K562 (cell line): Measurements from ENCODE around the gene PPIP5K2. TPM values are rescaled to one million over a fixed set of nuclear protein-coding genes. Genes with fewer than 3 reads are reported as not detected.

Source experiments
- ARHGAP35 ChIP-seq: fragments of 450-650 bp; IDR thresholded peaks from 2 replicates; pipeline ENCODE4 v1.6.1; 2018; ENCODE audit not compliant: partially characterized antibody
- BDP1 ChIP-seq: IDR thresholded peaks from 3 replicates; pipeline ENCODE4 v1.6.1; 2011; ENCODE audit not compliant: insufficient read length, insufficient read depth
- BRF2 ChIP-seq: IDR thresholded peaks from 3 replicates; pipeline ENCODE4 v1.6.1; 2011; ENCODE audit warnings: borderline replicate concordance, mild to moderate bottlenecking; ENCODE audit not compliant: insufficient read length, insufficient read depth
- COPS2 ChIP-seq: fragments of 450-650 bp; conservative IDR thresholded peaks from 2 replicates; pipeline ENCODE4 v1.6.1; 2016; ENCODE audit warnings: mild to moderate bottlenecking, moderate library complexity
- E2F3 ChIP-seq: fragments of 250-450 bp; sonication (Bioruptor Pico); IDR thresholded peaks from 2 replicates; pipeline ENCODE4 v1.4.0; 2020; ENCODE audit warnings: mild to moderate bottlenecking
- ERF ChIP-seq: fragments of 450-650 bp; formaldehyde crosslinking; IDR thresholded peaks from 2 replicates; pipeline ENCODE4 v1.4.0; 2020; ENCODE audit warnings: mild to moderate bottlenecking, mixed read lengths
- JUNB ChIP-seq: fragments of 450-650 bp; formaldehyde crosslinking; conservative IDR thresholded peaks from 2 replicates; pipeline ENCODE4 v1.4.0; 2020; ENCODE audit warnings: mild to moderate bottlenecking
- KDM1A ChIP-seq, 2 experiments: fragments of 450-650 bp; IDR thresholded peaks; 2 replicates each; pipeline ENCODE4 v1.6.1; 2016; ENCODE audit warnings: mild to moderate bottlenecking in 2 of 2
- MTA1 ChIP-seq: fragments of 450-650 bp; IDR thresholded peaks from 2 replicates; pipeline ENCODE4 v1.6.1; 2017; ENCODE audit warnings: borderline replicate concordance
- MYNN ChIP-seq, 2 experiments: sonication (generic); formaldehyde crosslinking in 1 of 2; IDR thresholded peaks; 2 replicates each; pipeline versions ENCODE4 v1.5.0 to v1.6.1; 2016 to 2020; ENCODE audit warnings: antibody characterized with exemption in 1 of 2, missing genetic modification reagents in 1 of 2
- NR1H2 ChIP-seq: sonication (generic); formaldehyde crosslinking; IDR thresholded peaks from 2 replicates; pipeline ENCODE4 v1.4.0; 2020; ENCODE audit warnings: mild to moderate bottlenecking, missing genetic modification reagents
- POLR2G ChIP-seq: fragments of 200-400 bp; formaldehyde crosslinking; IDR thresholded peaks from 2 replicates; pipeline ENCODE4 v1.6.1; 2017; ENCODE audit warnings: low read depth, mild to moderate bottlenecking, antibody characterized with exemption, low read length, moderate library complexity
- PREB ChIP-seq: sonication (generic); formaldehyde crosslinking; IDR thresholded peaks from 2 replicates; pipeline ENCODE4 v1.8.1; 2023; ENCODE audit warnings: mild to moderate bottlenecking, missing genetic modification reagents
- SMARCA5 ChIP-seq: fragments of 450-650 bp; IDR thresholded peaks from 2 replicates; pipeline ENCODE4 v1.6.1; 2016
- ZNF121 ChIP-seq: sonication (generic); formaldehyde crosslinking; conservative IDR thresholded peaks from 2 replicates; pipeline ENCODE4 v1.8.0; 2022; ENCODE audit warnings: missing genetic modification reagents
- ZNF263 ChIP-seq: sonication (generic); formaldehyde crosslinking; IDR thresholded peaks from 2 replicates; pipeline ENCODE4 v1.8.0; 2022; ENCODE audit warnings: mild to moderate bottlenecking, missing genetic modification reagents, borderline replicate concordance
- polyA plus RNA-seq, 8 experiments: library from polyadenylated mRNA; depleted of rRNA in 4 of 8; stranded (reverse) in 5 of 8; unstranded in 3 of 8; fragments of >200 nt; fragmentation: Nextera tagmentation in 2 of 8; fragmentation: Illumina TruSeq in 1 of 8; extraction: Ambion mirVana in 2 of 8; extraction: Trizol in 1 of 8; gene quantifications; 2 replicates each; pipeline versions ENCODE4 v1.2.1 to v1.2.3, GENCODE V29; 2011 to 2014; ENCODE audit warnings: inconsistent platforms in 1 of 8, missing spikeins in 1 of 8
- total RNA-seq, 7 experiments: library from RNA; depleted of rRNA in 6 of 7; stranded (reverse); fragments of >200 nt in 6 of 7; fragmentation: Illumina TruSeq in 2 of 7; extraction: Trizol in 2 of 7; gene quantifications; 2 replicates each; pipeline versions ENCODE4 v1.2.1 to v1.2.3, GENCODE V29; 2011 to 2021; ENCODE audit warnings: low replicate concordance in 1 of 7
- TF ChIP-seq, protein P1 (sequence below): fragments of 250-450 bp; sonication (Bioruptor Pico); IDR thresholded peaks from 2 replicates; pipeline ENCODE4 v1.8.0; 2021; ENCODE audit warnings: moderate library complexity, mild to moderate bottlenecking, inconsistent platforms
- TF ChIP-seq, protein P2 (sequence below): fragments of 450-650 bp; IDR thresholded peaks from 2 replicates; pipeline ENCODE4 v1.6.1; 2016; ENCODE audit warnings: borderline replicate concordance
- TF ChIP-seq, protein P3 (sequence below), 2 experiments: fragments of 450-650 bp; IDR thresholded peaks; 2 replicates each; pipeline ENCODE4 v1.6.1; 2018; ENCODE audit warnings: mild to moderate bottlenecking in 2 of 2, low read depth in 1 of 2; ENCODE audit not compliant: partially characterized antibody in 2 of 2

Gene PPIP5K2
- total and polyA plus RNA-seq, 9 of the 15 experiments (the other 6 are each of a cell fraction or from before 2014, with no cell fraction given) = 39.4 to 150 (median 99.1) TPM

DNA sequence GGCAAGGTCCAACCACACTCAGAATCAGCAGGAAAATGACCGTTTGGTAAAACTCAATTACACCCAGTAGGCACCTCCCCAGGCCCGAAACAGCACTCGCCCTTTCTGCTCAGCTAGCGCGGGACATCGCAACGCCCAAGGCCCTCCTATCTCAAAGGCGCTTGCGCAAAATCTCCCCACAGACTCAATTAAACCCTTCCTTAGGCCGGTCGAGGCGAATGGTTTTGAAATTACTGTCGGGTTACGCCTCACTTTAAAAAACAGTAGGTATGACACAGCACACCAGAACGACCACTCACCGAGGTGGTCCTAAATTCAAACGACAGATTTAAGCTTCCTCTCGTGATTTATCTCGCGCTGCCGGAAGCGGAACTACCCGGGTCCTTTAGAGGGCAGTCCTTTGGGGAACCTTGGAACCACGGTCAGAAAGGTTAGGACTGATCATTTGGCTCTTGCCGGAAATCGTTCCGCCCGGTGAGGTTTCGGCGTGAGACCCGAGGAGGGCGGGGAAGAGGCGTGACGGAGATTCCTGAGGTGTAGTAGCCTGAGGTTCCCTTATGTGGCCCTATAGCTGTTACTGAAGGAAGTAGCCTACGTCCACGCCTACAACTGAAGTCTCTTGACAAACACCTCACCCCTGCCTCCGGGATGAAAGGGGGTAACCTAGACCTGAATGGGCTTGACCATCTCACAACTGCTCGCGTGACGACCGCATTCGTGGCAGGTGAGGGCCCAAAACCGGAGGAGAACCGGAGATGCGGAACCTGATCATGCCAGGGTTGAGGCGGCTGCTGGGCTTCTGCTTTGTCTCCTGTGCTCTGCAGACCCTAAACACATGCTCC is at the start of gene PPIP5K2, which contains the start of gene GIN1 (continued):
- TF ChIP-seq SMARCA5 = no peak
- 0 out of 2 replicates have a peak, but pooled peaks have one; percentile 35 for TF ChIP-seq MTA1
- no peak for TF ChIP-seq BRF2
- no peak for TF ChIP-seq NR1H2
- TF ChIP-seq COPS2 = no peak
- TF ChIP-seq E2F3 (CRISPR knock-in tag) = 0 out of 2 replicates have a peak, but pooled peaks have one; percentile 23
- no peak for TF ChIP-seq PREB (CRISPR knock-in tag)
- TF ChIP-seq KDM1A (IDR thresholded peaks at IDR 0.05) = peak; percentile 46 to 51; a peak in 3 of 4 replicates
- TF ChIP-seq, protein P1, sequence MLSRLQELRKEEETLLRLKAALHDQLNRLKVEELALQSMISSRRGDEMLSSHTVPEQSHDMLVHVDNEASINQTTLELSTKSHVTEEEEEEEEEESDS (CRISPR knock-in tag) = no peak
- TF ChIP-seq ZNF121 (CRISPR knock-in tag) = no peak
- peak; percentile 5; the same call in 1 of the 2 replicates for TF ChIP-seq MYNN (IDR thresholded peaks at IDR 0.05)
- no peak for TF ChIP-seq MYNN (CRISPR knock-in tag; IDR thresholded peaks at IDR 0.05)
- TF ChIP-seq ERF (CRISPR knock-in tag) = no peak
- TF ChIP-seq, protein P2, sequence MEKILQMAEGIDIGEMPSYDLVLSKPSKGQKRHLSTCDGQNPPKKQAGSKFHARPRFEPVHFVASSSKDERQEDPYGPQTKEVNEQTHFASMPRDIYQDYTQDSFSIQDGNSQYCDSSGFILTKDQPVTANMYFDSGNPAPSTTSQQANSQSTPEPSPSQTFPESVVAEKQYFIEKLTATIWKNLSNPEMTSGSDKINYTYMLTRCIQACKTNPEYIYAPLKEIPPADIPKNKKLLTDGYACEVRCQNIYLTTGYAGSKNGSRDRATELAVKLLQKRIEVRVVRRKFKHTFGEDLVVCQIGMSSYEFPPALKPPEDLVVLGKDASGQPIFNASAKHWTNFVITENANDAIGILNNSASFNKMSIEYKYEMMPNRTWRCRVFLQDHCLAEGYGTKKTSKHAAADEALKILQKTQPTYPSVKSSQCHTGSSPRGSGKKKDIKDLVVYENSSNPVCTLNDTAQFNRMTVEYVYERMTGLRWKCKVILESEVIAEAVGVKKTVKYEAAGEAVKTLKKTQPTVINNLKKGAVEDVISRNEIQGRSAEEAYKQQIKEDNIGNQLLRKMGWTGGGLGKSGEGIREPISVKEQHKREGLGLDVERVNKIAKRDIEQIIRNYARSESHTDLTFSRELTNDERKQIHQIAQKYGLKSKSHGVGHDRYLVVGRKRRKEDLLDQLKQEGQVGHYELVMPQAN = peak; percentile 91
- no peak for TF ChIP-seq ZNF263 (CRISPR knock-in tag)
- TF ChIP-seq, protein P3, sequence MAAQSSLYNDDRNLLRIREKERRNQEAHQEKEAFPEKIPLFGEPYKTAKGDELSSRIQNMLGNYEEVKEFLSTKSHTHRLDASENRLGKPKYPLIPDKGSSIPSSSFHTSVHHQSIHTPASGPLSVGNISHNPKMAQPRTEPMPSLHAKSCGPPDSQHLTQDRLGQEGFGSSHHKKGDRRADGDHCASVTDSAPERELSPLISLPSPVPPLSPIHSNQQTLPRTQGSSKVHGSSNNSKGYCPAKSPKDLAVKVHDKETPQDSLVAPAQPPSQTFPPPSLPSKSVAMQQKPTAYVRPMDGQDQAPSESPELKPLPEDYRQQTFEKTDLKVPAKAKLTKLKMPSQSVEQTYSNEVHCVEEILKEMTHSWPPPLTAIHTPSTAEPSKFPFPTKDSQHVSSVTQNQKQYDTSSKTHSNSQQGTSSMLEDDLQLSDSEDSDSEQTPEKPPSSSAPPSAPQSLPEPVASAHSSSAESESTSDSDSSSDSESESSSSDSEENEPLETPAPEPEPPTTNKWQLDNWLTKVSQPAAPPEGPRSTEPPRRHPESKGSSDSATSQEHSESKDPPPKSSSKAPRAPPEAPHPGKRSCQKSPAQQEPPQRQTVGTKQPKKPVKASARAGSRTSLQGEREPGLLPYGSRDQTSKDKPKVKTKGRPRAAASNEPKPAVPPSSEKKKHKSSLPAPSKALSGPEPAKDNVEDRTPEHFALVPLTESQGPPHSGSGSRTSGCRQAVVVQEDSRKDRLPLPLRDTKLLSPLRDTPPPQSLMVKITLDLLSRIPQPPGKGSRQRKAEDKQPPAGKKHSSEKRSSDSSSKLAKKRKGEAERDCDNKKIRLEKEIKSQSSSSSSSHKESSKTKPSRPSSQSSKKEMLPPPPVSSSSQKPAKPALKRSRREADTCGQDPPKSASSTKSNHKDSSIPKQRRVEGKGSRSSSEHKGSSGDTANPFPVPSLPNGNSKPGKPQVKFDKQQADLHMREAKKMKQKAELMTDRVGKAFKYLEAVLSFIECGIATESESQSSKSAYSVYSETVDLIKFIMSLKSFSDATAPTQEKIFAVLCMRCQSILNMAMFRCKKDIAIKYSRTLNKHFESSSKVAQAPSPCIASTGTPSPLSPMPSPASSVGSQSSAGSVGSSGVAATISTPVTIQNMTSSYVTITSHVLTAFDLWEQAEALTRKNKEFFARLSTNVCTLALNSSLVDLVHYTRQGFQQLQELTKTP (IDR thresholded peaks at IDR 0.05; ENCODE audit: low read depth in 1 of 2, partially characterized antibody in 2 of 2) = peak in 1 of 2 experiments; percentile 100
- TF ChIP-seq JUNB (CRISPR knock-in tag) = no peak
- TF ChIP-seq POLR2G = peak; percentile 72
- no peak for TF ChIP-seq BDP1
- TF ChIP-seq ARHGAP35 = no peak
